ENCODE results near the gene FRAT1. TPM values are rescaled to one million over a fixed set of nuclear protein-coding genes. Genes with fewer than 3 reads are reported as not detected.

FRAT1 gene
- total RNA-seq, 4 donors from 2014 or later: 3.8 to 10.9 (median 6.6) TPM

DNA sequence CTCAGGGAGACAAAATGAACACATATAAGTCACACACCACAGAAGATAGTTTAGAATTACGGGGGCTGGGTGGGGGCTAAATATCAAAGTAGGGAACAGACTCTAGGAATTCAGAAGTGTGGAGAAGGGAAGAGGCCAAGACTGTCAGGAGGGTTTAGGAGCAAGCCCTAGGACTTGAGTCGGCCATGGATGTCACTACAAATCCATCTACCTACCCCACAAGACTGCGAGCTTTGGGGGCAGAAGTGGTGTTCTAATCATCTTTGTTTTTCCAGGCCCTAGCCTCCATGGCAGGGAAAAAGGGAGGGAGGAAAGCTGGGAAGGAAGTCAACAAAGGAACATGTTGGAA is 20.9 kb upstream of the FRAT1 start:
- TF ChIP-seq, protein P1, sequence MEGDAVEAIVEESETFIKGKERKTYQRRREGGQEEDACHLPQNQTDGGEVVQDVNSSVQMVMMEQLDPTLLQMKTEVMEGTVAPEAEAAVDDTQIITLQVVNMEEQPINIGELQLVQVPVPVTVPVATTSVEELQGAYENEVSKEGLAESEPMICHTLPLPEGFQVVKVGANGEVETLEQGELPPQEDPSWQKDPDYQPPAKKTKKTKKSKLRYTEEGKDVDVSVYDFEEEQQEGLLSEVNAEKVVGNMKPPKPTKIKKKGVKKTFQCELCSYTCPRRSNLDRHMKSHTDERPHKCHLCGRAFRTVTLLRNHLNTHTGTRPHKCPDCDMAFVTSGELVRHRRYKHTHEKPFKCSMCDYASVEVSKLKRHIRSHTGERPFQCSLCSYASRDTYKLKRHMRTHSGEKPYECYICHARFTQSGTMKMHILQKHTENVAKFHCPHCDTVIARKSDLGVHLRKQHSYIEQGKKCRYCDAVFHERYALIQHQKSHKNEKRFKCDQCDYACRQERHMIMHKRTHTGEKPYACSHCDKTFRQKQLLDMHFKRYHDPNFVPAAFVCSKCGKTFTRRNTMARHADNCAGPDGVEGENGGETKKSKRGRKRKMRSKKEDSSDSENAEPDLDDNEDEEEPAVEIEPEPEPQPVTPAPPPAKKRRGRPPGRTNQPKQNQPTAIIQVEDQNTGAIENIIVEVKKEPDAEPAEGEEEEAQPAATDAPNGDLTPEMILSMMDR (IDR thresholded peaks at IDR 0.05; ENCODE audit: low read depth): no peak

DNA sequence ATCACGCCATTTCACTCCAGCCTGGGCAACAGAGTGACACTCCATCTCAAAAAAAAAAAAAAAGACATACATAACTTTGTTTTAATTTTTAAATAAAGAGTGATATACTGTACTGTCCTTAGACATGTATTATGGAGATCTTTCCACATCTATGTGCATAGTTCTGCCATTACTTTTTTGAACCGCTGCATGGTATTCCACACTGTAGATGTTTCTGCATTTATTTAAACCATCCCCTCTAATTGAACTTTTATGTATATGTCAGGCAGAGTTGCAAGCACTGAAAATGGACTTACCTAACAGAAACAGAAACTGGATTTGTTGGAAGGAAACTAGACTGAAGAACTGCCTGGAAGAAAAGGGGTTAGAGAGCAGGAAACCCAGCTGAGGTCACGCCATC is 18.1 kb upstream of the FRAT1 start:
- TF ChIP-seq, protein P1 (IDR thresholded peaks at IDR 0.05; ENCODE audit: low read depth): no peak

DNA sequence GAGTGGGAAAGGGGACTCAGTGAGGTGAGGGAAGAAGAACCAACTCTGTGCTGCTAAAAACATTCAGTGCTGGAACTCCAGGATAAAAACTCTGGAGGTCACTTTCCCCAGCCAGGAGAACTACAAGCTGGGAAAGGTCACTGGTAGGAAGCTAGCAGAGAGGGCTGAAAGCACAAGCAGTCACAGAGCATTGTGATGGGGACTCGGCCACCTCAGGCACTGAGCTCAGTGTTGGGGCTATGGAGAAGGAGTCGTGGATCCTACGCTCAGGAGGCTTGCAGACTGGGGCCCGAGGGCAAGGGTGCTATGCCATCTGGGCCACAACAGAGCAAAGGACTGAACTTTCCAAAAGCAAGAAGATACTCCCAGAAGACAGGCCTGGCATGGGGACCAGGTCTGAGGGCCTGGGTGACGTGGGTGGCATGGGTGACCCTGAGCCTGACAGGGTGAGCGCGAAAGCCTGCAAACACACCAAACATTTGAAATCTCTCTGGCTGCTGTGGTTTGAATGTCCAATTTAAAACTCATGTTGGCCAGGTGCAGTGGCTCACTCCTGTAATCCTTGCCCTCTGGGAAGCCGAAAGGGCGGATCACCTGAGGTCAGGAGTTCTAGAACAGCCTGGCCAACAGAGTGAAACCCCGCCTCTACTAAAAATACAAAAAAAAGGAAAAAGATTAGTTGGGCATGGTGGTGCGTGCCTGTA is 16.8 kb upstream of the FRAT1 start:
- TF ChIP-seq, protein P1 (IDR thresholded peaks at IDR 0.05; ENCODE audit: low read depth): no peak

DNA sequence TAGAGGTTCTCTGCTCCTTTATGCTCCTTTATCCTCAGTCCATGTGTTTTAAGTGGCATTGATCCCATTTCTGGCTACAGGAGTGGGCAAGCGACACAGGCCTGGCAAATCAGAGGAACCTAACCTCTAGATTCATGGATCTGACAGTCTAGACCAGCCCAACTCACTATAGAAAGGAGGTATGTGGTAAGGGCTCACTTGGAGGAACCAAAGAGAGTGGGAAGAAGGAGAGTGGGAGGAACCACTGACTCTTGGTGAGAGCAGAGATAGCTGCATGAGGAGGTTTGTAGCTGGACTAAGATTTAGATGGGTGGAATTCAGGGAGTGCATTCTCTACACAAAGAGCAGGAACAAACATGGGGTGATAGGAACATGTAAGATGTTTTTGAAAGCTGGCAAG is 11.6 kb upstream of the FRAT1 start:
- TF ChIP-seq, protein P1 (IDR thresholded peaks at IDR 0.05; ENCODE audit: low read depth): no peak

DNA sequence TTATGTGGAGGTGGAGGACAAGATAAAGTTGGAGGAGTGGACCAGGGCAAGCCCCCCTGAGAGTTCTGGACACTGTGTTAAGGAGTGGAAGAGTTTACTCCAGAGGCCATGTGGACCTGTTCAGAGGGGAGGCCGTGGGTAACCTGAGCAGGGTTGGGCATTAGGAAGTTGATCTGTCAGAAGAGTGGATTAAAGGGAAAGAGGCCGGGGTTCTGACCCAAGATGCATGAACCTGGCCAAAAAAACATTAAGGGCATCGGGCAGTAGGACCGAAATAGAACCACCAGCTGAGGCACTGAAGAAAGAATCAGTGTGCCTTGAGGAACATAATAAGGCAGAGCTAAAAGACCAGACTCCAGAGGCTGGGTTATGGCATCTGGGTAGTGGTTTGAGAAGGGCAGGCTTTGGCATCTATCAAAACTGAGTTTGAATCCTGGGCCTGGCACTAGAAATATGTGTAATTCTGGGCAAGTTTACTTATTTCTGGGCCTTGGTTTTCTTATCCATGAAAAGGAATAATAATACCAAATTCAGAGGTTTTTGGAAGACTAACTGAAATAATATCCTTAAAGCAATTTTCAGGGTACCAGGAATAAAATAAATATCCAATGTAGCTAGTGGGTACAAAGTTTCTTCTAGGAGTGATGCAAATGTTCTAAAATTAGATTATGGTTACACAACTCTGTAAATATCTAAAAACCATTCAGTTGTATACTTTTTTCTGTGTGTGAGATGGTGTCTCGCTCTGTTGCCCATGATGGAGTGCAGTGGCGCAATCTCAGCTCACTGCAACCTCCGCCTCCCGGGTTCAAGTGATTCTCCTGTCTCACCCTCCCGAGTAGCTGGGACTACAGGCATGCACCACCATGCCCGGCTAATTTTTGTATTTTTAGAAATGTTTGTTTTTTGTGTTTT is 10.9 kb upstream of the FRAT1 start:
- TF ChIP-seq, protein P1 (IDR thresholded peaks at IDR 0.05; ENCODE audit: low read depth): no peak

DNA sequence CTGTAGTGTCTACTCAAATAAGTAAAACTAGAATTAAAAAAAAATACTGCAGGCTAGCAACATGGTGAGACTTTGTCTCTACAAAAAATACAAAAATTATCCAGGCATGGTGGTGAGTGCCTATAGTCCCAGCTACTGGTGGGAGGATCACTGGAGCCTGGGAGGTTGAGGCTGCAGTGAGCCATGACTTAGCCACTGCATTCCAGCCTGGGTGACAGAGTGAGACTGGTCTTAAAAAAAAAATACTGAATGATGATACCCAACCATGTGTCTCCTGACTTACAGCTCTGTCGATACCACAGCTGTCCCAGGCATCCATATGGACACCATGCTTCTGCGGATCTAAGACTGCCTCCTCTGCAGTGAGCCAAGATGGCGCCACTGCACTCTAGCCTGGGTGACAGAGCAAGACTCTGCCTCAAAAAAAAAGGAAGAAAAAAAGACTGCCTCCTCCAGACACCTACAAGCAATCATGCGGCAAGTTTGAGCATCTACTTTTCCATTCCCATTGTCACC is 7.9 kb upstream of the FRAT1 start:
- TF ChIP-seq, protein P1 (IDR thresholded peaks at IDR 0.05; ENCODE audit: low read depth): no peak

DNA sequence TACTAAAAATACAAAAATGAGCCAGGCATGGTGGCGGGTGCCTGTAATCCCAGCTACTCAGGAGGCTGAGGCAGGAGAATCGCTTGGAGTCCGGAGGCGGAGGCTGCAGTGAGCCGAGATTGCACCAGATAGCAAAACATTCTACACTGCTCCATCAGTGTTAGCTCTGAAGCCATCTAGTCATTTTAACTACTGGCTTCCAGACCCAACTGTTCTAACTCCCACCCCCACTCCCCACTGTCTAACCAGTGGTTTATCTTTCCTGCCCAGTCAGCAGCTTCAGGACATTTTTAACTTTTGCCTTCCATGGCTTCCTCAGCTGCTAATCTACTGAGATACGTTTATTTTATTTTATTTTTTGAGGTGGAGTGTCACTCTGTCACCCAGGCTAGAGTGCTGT is 6.2 kb upstream of the FRAT1 start:
- TF ChIP-seq, protein P1 (IDR thresholded peaks at IDR 0.05; ENCODE audit: low read depth): no peak

Measured in subcutaneous adipose tissue (tissue), 4 donors.